GM23338 (cell line): ENCODE results near the gene PDC. TPM values are rescaled to one million over a fixed set of nuclear protein-coding genes. Genes with fewer than 3 reads are reported as not detected.

ENCODE experiments used
- ATAC-seq: fragments of 200-7000 bp; cut with Tn5 transposase; 3 replicates; pipeline ENCODE4 v1.9.1; 2020
- DNase-seq: peaks from one replicate; pipeline ENCODE4 v3.0.0-alpha.2; 2015; ENCODE audit warnings: low spot score
- H2AFZ ChIP-seq: fragments of 200-600 bp; sonication (generic); 2 replicates; pipeline ENCODE4 v1.8.0; 2016; ENCODE audit warnings: antibody characterized with exemption, mild to moderate bottlenecking, moderate library complexity
- H3F3A ChIP-seq: fragments of 200-600 bp; sonication (generic); replicated peaks from 2 replicates; pipeline ENCODE4 v1.8.0; 2017; ENCODE audit warnings: antibody characterized with exemption, mixed run types, low read depth
- H3K27ac ChIP-seq: fragments of 200-600 bp; sonication (generic); 2 replicates; pipeline ENCODE4 v1.6.1; 2016; ENCODE audit warnings: low read depth
- H3K27me3 ChIP-seq: fragments of 200-600 bp; sonication (generic); 2 replicates; pipeline ENCODE4 v1.8.0; 2016; ENCODE audit warnings: mild to moderate bottlenecking, mixed run types, moderate library complexity; ENCODE audit not compliant: insufficient read depth
- H3K36me3 ChIP-seq: fragments of 200-600 bp; sonication (generic); 2 replicates; pipeline ENCODE4 v1.8.0; 2016; ENCODE audit warnings: mild to moderate bottlenecking; ENCODE audit not compliant: insufficient read depth
- H3K4me1 ChIP-seq: fragments of 200-600 bp; sonication (generic); 2 replicates; pipeline ENCODE4 v1.8.0; 2016; ENCODE audit warnings: mild to moderate bottlenecking, moderate library complexity; ENCODE audit not compliant: insufficient read depth
- H3K4me2 ChIP-seq: fragments of 200-600 bp; sonication (generic); 2 replicates; pipeline ENCODE4 v1.7.1; 2017; ENCODE audit warnings: mixed run types
- H3K4me3 ChIP-seq: fragments of 200-600 bp; sonication (generic); 2 replicates; pipeline ENCODE4 v1.6.1; 2016; ENCODE audit warnings: mixed run types
- H3K79me2 ChIP-seq: fragments of 200-600 bp; sonication (generic); replicated peaks from 2 replicates; pipeline ENCODE4 v1.8.0; 2017; ENCODE audit warnings: mild to moderate bottlenecking; ENCODE audit not compliant: insufficient read depth
- H3K9me2 ChIP-seq: fragments of 200-600 bp; sonication (generic); 2 replicates; pipeline ENCODE4 v1.8.0; 2017; ENCODE audit not compliant: insufficient read depth
- H4K20me1 ChIP-seq: fragments of 200-600 bp; sonication (generic); replicated peaks from 2 replicates; pipeline ENCODE4 v1.8.0; 2017; ENCODE audit warnings: mild to moderate bottlenecking; ENCODE audit not compliant: insufficient read depth
- H3K27ac Mint-ChIP-seq: 2 replicates; pipeline ENCODE4 v1.8.0; 2020; ENCODE audit warnings: inconsistent platforms, mild to moderate bottlenecking, moderate library complexity, mixed read lengths
- H3K27me3 Mint-ChIP-seq: 3 replicates; pipeline ENCODE4 v1.8.0; 2022; ENCODE audit warnings: low read depth, mild to moderate bottlenecking, moderate library complexity, mixed read lengths, inconsistent platforms; ENCODE audit not compliant: insufficient read depth, poor library complexity
- H3K36me3 Mint-ChIP-seq: 3 replicates; pipeline ENCODE4 v1.8.0; 2021; ENCODE audit warnings: low read depth, mild to moderate bottlenecking, inconsistent platforms, moderate library complexity, mixed read lengths
- H3K4me1 Mint-ChIP-seq: 3 replicates; pipeline ENCODE4 v1.8.0; 2020; ENCODE audit warnings: mild to moderate bottlenecking, inconsistent platforms, mixed read lengths
- H3K4me3 Mint-ChIP-seq: 3 replicates; pipeline ENCODE4 v1.8.0; 2021; ENCODE audit warnings: moderate library complexity, mild to moderate bottlenecking, inconsistent platforms, mixed read lengths
- H3K9me3 Mint-ChIP-seq: 3 replicates; pipeline ENCODE4 v1.8.0; 2020; ENCODE audit warnings: moderate library complexity, mild to moderate bottlenecking, inconsistent platforms, mixed read lengths
- CTCF ChIP-seq, 2 experiments: fragments of 200-600 bp in 1 of 2; sonication (generic) in 1 of 2; conservative IDR thresholded peaks; 2 replicates each; pipeline versions ENCODE4 v1.5.1 to v1.6.1; 2016 to 2017; ENCODE audit warnings: antibody characterized with exemption in 2 of 2, low read depth in 2 of 2, mild to moderate bottlenecking in 2 of 2, moderate library complexity in 1 of 2
- EZH2 ChIP-seq: fragments of 200-600 bp; sonication (generic); IDR thresholded peaks from one replicate; pipeline ENCODE4 v1.8.0; 2017; ENCODE audit warnings: antibody characterized with exemption, mild to moderate bottlenecking, low read depth; ENCODE audit not compliant: unreplicated experiment
- POLR2AphosphoS5 ChIP-seq: IDR thresholded peaks from 2 replicates; pipeline ENCODE4 v1.6.1; 2016; ENCODE audit warnings: antibody characterized with exemption, low read depth
- ZNF462 ChIP-seq: fragments of 250-450 bp; sonication (Bioruptor Pico); IDR thresholded peaks from 2 replicates; pipeline ENCODE4 v1.5.0; 2020; ENCODE audit warnings: mild to moderate bottlenecking, moderate library complexity
- polyA plus RNA-seq: library from polyadenylated mRNA; unstranded; fragments of >200 nt; fragmentation: Nextera tagmentation; extraction: Ambion mirVana; gene quantifications from 2 replicates; pipeline ENCODE4 v1.2.1, GENCODE V29; 2016
- total RNA-seq: library from RNA; depleted of rRNA; stranded (reverse); fragments of >200 nt; shearing (Covaris generic); gene quantifications from 2 replicates; pipeline ENCODE4 v1.2.3, GENCODE V29; 2014

The PDC gene
- total and polyA plus RNA-seq, 2 experiments from 2014 or later: not detected

GRCh38 chr1:186435336-186435735 lies 25.6 kb downstream of the PDC start (continued):
- TF ChIP-seq ZNF462 (CRISPR knock-in tag) (no peak), CTCF (conservative IDR thresholded peaks at IDR 0.05; ENCODE audit: low read depth in 2 of 2) (no peak)

- Histone ChIP-seq H3K4me3 (no peak overlapping the region), H3K27ac (no peak overlapping the region), H3K4me1 (no peaks in the 10 kb centered on the region), H3K79me2 (no peaks in the 10 kb centered on the region), H3K36me3 (no peaks in the 10 kb centered on the region), H4K20me1 (no peaks in the 10 kb centered on the region), H3F3A (no peaks in the 10 kb centered on the region), H3K4me2 (no peak overlapping the region), H3K27me3 (no peaks in the 10 kb centered on the region), H3K9me2 (peaks cover 4% of the 10 kb centered on the region; the same call in 1 of the 2 replicates), H2AFZ (no peak overlapping the region)
- DNase-seq (no peak), ATAC-seq (no peak)
- H3K27ac Mint-ChIP-seq: no peak overlapping the region
- no peaks in the 10 kb centered on the region for H3K36me3 Mint-ChIP-seq
- peaks cover 4% of the 10 kb centered on the region for H3K27me3 Mint-ChIP-seq
- no peak overlapping the region for H3K4me3 Mint-ChIP-seq
- H3K9me3 Mint-ChIP-seq: no peaks in the 10 kb centered on the region
- H3K4me1 Mint-ChIP-seq: no peaks in the 10 kb centered on the region
- TF ChIP-seq EZH2 (no peak), POLR2AphosphoS5 (no peak)
Measured at GRCh38 chr1:186429017-186429416, 31.9 kb downstream of the PDC start.
